CD14-positive monocyte (primary cell): ENCODE data around the gene DTNA. TPM values are rescaled to one million over a fixed set of nuclear protein-coding genes. Genes with fewer than 3 reads are reported as not detected.

Source experiments
- DNase-seq, 3 donors: peaks; one replicate each; pipeline ENCODE4 v3.0.0-alpha.2; 2011 to 2022
- H2AFZ ChIP-seq: 2 replicates; pipeline ENCODE4 v1.6.0; 2012; ENCODE audit warnings: mild to moderate bottlenecking, low read depth, low read length, inconsistent platforms; ENCODE audit not compliant: insufficient read depth, poor library complexity, severe bottlenecking
- H3K27ac ChIP-seq, 2 donors: 1 replicate in 1 of 2; 2 replicates in 1 of 2; pipeline ENCODE4 v1.5.1; 2012 to 2013; ENCODE audit warnings: low read length in 2 of 2, control low read depth in 1 of 2, inconsistent platforms in 1 of 2, low read depth in 1 of 2, mild to moderate bottlenecking in 1 of 2
- H3K27me3 ChIP-seq, 2 donors: one replicate each; pipeline versions ENCODE4 v1.6.0 to v1.6.1; 2011 to 2013; ENCODE audit warnings: low read length in 2 of 2; ENCODE audit not compliant: control insufficient read depth in 2 of 2, insufficient read depth in 2 of 2
- H3K36me3 ChIP-seq, 2 donors: replicated peaks in 1 of 2; 1 replicate in 1 of 2; 2 replicates in 1 of 2; pipeline versions ENCODE4 v1.5.1 to v1.6.1; 2012 to 2013; ENCODE audit warnings: low read length in 2 of 2, control low read depth in 1 of 2, inconsistent platforms in 1 of 2, mild to moderate bottlenecking in 1 of 2; ENCODE audit not compliant: insufficient read depth in 2 of 2, control insufficient read depth in 1 of 2
- H3K4me1 ChIP-seq, 2 donors: 1 replicate in 1 of 2; 2 replicates in 1 of 2; pipeline versions ENCODE4 v1.5.1 to v1.6.1; 2012 to 2013; ENCODE audit warnings: low read length in 2 of 2, control low read depth in 1 of 2, inconsistent platforms in 1 of 2, mild to moderate bottlenecking in 1 of 2, moderate library complexity in 1 of 2; ENCODE audit not compliant: insufficient read depth in 2 of 2, control insufficient read depth in 1 of 2
- H3K4me2 ChIP-seq: replicated peaks from 2 replicates; pipeline ENCODE3; 2012; ENCODE audit warnings: low read length, moderate library complexity, mild to moderate bottlenecking; ENCODE audit not compliant: poor library complexity, severe bottlenecking; ENCODE audit errors: extremely low read depth
- H3K4me3 ChIP-seq, 3 experiments: fragments of 200-600 bp in 1 of 3; sonication (generic) in 1 of 3; replicated peaks in 1 of 3; 1 replicate in 2 of 3; 2 replicates in 1 of 3; pipeline ENCODE4 v1.5.1; 2011 to 2013; ENCODE audit warnings: low read length in 3 of 3, mild to moderate bottlenecking in 3 of 3, control low read depth in 2 of 3, low read depth in 2 of 3, inconsistent platforms in 1 of 3, moderate library complexity in 1 of 3
- H3K79me2 ChIP-seq: 2 replicates; pipeline ENCODE4 v1.6.0; 2012; ENCODE audit warnings: mild to moderate bottlenecking, control low read depth, inconsistent platforms, low read length, moderate library complexity; ENCODE audit not compliant: insufficient read depth
- H3K9ac ChIP-seq: 2 replicates; pipeline ENCODE4 v1.6.0; 2017; ENCODE audit warnings: low read length, mild to moderate bottlenecking; ENCODE audit not compliant: insufficient read depth, poor library complexity, severe bottlenecking
- H3K9me3 ChIP-seq, 2 donors: replicated peaks in 1 of 2; 1 replicate in 1 of 2; 2 replicates in 1 of 2; pipeline versions ENCODE4 v1.5.1 to v1.6.1; 2012 to 2013; ENCODE audit warnings: low read length in 2 of 2, control low read depth in 1 of 2; ENCODE audit not compliant: control insufficient read depth in 1 of 2, insufficient read depth in 1 of 2
- H4K20me1 ChIP-seq: 2 replicates; pipeline ENCODE4 v1.6.0; 2012; ENCODE audit warnings: mild to moderate bottlenecking, low read length, control low read depth, moderate library complexity; ENCODE audit not compliant: insufficient read depth
- H3K27ac Mint-ChIP-seq, 7 donors: one replicate each; pipeline ENCODE4 v1.8.0; 2020; ENCODE audit warnings: mild to moderate bottlenecking in 7 of 7, mixed read lengths in 7 of 7, moderate library complexity in 6 of 7, inconsistent platforms in 2 of 7
- H3K27me3 Mint-ChIP-seq, 3 donors: one replicate each; pipeline ENCODE4 v1.8.0; 2021 to 2022; ENCODE audit warnings: low read depth in 3 of 3, mild to moderate bottlenecking in 3 of 3, mixed read lengths in 3 of 3, moderate library complexity in 3 of 3, inconsistent platforms in 1 of 3
- H3K36me3 Mint-ChIP-seq, 2 donors: one replicate each; pipeline ENCODE4 v1.8.0; 2020; ENCODE audit warnings: mixed read lengths in 2 of 2, inconsistent platforms in 1 of 2, mild to moderate bottlenecking in 1 of 2
- H3K4me1 Mint-ChIP-seq: one replicate; pipeline ENCODE4 v1.8.0; 2020; ENCODE audit warnings: mild to moderate bottlenecking, mixed read lengths
- H3K4me3 Mint-ChIP-seq, 2 donors: one replicate each; pipeline ENCODE4 v1.8.0; 2020; ENCODE audit warnings: mild to moderate bottlenecking in 2 of 2, mixed read lengths in 2 of 2, moderate library complexity in 1 of 2
- H3K9me3 Mint-ChIP-seq, 7 donors: one replicate each; pipeline ENCODE4 v1.8.0; 2020 to 2022; ENCODE audit warnings: mixed read lengths in 7 of 7, mild to moderate bottlenecking in 6 of 7, moderate library complexity in 6 of 7, inconsistent platforms in 2 of 7
- WGBS: methylation state at CpG from one replicate; pipeline ENCODE4 v1.1.5; 2013; ENCODE audit warnings: missing lambda C conversion rate; ENCODE audit not compliant: insufficient coverage; 5-methylcytosine and 5-hydroxymethylcytosine counted together
- intact Hi-C, 2 donors: fragments of 100-400 bp; cut with micrococcal nuclease; formaldehyde crosslinking; loops; one replicate each; pipeline versions ENCODE4 v1.15.0 to v1.15.1; 2023
- polyA plus RNA-seq, 3 donors: library from polyadenylated mRNA; depleted of rRNA in 1 of 3; unstranded in 2 of 3; stranded (reverse) in 1 of 3; fragments of 300-500 nt in 2 of 3; fragments of >200 nt in 1 of 3; fragmentation: Illumina TruSeq in 2 of 3; gene quantifications; 1 replicate in 2 of 3; 2 replicates in 1 of 3; pipeline ENCODE4 v1.2.3, GENCODE V29; 2012 to 2021
- TF ChIP-seq, protein P1 (sequence below): fragments of 200-600 bp; IDR thresholded peaks from one replicate; pipeline ENCODE4 v1.8.0; 2022; ENCODE audit warnings: antibody characterized with exemption, mild to moderate bottlenecking

Gene DTNA
- polyA plus RNA-seq, 3 donors = 0.53 to 2.3 (median 0.76) TPM

GRCh38 chr18:34767601-34768027 lies 57.5 kb downstream of the DTNA start:
- no peak overlapping the region for H3K9ac ChIP-seq
- no peaks in the 10 kb centered on the region for H3K79me2 ChIP-seq
- H3K4me1 Mint-ChIP-seq = no peaks in the 10 kb centered on the region
- H3K36me3 Mint-ChIP-seq = no peaks in the 10 kb centered on the region
- WGBS = no CpG with 5 or more reads among the region's 1 CpG
- no peaks in the 10 kb centered on the region for H3K4me1 ChIP-seq
- no peaks in the 10 kb centered on the region for H3K9me3 ChIP-seq
- H3K4me3 ChIP-seq = no peak overlapping the region
- TF ChIP-seq, protein P1, sequence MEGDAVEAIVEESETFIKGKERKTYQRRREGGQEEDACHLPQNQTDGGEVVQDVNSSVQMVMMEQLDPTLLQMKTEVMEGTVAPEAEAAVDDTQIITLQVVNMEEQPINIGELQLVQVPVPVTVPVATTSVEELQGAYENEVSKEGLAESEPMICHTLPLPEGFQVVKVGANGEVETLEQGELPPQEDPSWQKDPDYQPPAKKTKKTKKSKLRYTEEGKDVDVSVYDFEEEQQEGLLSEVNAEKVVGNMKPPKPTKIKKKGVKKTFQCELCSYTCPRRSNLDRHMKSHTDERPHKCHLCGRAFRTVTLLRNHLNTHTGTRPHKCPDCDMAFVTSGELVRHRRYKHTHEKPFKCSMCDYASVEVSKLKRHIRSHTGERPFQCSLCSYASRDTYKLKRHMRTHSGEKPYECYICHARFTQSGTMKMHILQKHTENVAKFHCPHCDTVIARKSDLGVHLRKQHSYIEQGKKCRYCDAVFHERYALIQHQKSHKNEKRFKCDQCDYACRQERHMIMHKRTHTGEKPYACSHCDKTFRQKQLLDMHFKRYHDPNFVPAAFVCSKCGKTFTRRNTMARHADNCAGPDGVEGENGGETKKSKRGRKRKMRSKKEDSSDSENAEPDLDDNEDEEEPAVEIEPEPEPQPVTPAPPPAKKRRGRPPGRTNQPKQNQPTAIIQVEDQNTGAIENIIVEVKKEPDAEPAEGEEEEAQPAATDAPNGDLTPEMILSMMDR = no peak
- no peak overlapping the region for H3K4me3 Mint-ChIP-seq
- peaks cover 0 to 2% (median 2%) of the 10 kb centered on the region in 3 donors for H3K27me3 Mint-ChIP-seq
- H3K4me2 ChIP-seq = no peak overlapping the region
- H3K9me3 Mint-ChIP-seq = peaks cover 0 to 2% (median 0%) of the 10 kb centered on the region in 7 donors
- H4K20me1 ChIP-seq = no peaks in the 10 kb centered on the region
- no peaks in the 10 kb centered on the region for H3K36me3 ChIP-seq
- intact Hi-C loops = no loop called here
- no peak for DNase-seq
- H2AFZ ChIP-seq = no peak overlapping the region
- no peak overlapping the region for H3K27ac ChIP-seq
- H3K27ac Mint-ChIP-seq = no peak overlapping the region
- no peaks in the 10 kb centered on the region for H3K27me3 ChIP-seq

GRCh38 chr18:34771958-34772357 lies 61.9 kb downstream of the DTNA start:
- no peaks in the 10 kb centered on the region for H3K36me3 Mint-ChIP-seq
- TF ChIP-seq, protein P1 = no peak
- peaks cover 7% of the 10 kb centered on the region for H3K4me1 Mint-ChIP-seq

More at GRCh38 chr18:34771958-34772357, 61.9 kb downstream of the DTNA start:
- Mint-ChIP-seq H3K27me3 (peaks cover 0 to 5% (median 4%) of the 10 kb centered on the region in 3 donors), H3K27ac (no peak overlapping the region), H3K4me3 (no peak overlapping the region), H3K9me3 (peaks cover 0 to 2% (median 0%) of the 10 kb centered on the region in 7 donors)
- no peak for DNase-seq
- no CpG with 5 or more reads among the region's 1 CpG for whole genome bisulfite sequencing
- no peaks in the 10 kb centered on the region for H3K9me3 ChIP-seq
- H3K4me3 ChIP-seq = no peak overlapping the region
- no peaks in the 10 kb centered on the region for H4K20me1 ChIP-seq
- no peak overlapping the region for H2AFZ ChIP-seq
- peaks cover 0 to 4% of the 10 kb centered on the region in 2 donors for H3K4me1 ChIP-seq
- H3K79me2 ChIP-seq = no peaks in the 10 kb centered on the region
- H3K27me3 ChIP-seq = no peaks in the 10 kb centered on the region
- H3K36me3 ChIP-seq = no peaks in the 10 kb centered on the region
- H3K27ac ChIP-seq = no peak overlapping the region
- intact Hi-C loops = no loop called here
- no peak overlapping the region for H3K4me2 ChIP-seq
- no peak overlapping the region for H3K9ac ChIP-seq
